AG04449 (cell line): ENCODE results near the gene TMED6.
"Not testable (repeated sequence)": the region's sequence is repeated elsewhere in the genome, so short reads cannot be mapped to it uniquely, and the experiment has no call there.

Experiments used
- CTCF ChIA-PET: fragments of 350-600 bp; formaldehyde crosslinking; extraction: SDS; loops from one replicate; lab custom pipeline; 2021; ENCODE audit warnings: antibody characterized with exemption; lab: Yijun Ruan, JAX
- POLR2A ChIA-PET: fragments of 400-600, 350-600 bp; formaldehyde crosslinking; extraction: SDS; loops from one replicate; lab custom pipeline; 2020; ENCODE audit warnings: antibody characterized with exemption, inconsistent platforms; lab: Yijun Ruan, JAX
- DNase-seq: peaks from one replicate; pipeline ENCODE4 v3.0.0-alpha.2; 2010; ENCODE audit warnings: low read depth, low spot score
- H3K4me3 ChIP-seq: 2 replicates; pipeline ENCODE4 v1.5.1; 2011; ENCODE audit warnings: low read depth, mild to moderate bottlenecking, control low read depth, low read length
- CTCF ChIP-seq: IDR thresholded peaks from one replicate; pipeline ENCODE4 v1.5.1; 2011; ENCODE audit warnings: mild to moderate bottlenecking, moderate library complexity, low read length, control low read depth, inconsistent platforms; ENCODE audit not compliant: insufficient read depth; ENCODE audit errors: missing control alignments

The TMED6 gene

GRCh38 chr16:69298261-69298660 lies 53.3 kb downstream of the TMED6 start:
- TF ChIP-seq CTCF: no peak
- no peak overlapping the region for H3K4me3 ChIP-seq
- CTCF ChIA-PET: interaction anchor here (0.8 kb wide), 1 partner anchor 12 kb away, joined by 3 read pairs; no protein-coding TSS in a partner anchor
- no peak for DNase-seq
- POLR2A ChIA-PET: no interaction called here

GRCh38 chr16:69296771-69297170 lies 54.8 kb downstream of the TMED6 start:
- CTCF ChIA-PET: interaction anchor here (2.4 kb wide), 1 partner anchor 147 kb away, joined by 8 read pairs; no protein-coding TSS in a partner anchor
- DNase-seq, H3K4me3 ChIP-seq, POLR2A ChIA-PET: not testable (repeated sequence)

- no peak overlapping the region for H3K4me3 ChIP-seq
- no peak for DNase-seq
- TF ChIP-seq CTCF: no peak
- ChIA-PET POLR2A (no interaction called here), CTCF (interaction anchor here (2.4 kb wide), 1 partner anchor 144 kb away, joined by 8 read pairs; no protein-coding TSS in a partner anchor)
Observed at GRCh38 chr16:69294051-69294450, 57.5 kb downstream of the TMED6 start.

GRCh38 chr16:69293401-69293800 lies 58.2 kb downstream of the TMED6 start:
- no peak overlapping the region for H3K4me3 ChIP-seq
- POLR2A ChIA-PET: no interaction called here
- no peak for DNase-seq
- TF ChIP-seq CTCF: no peak
- CTCF ChIA-PET: interaction anchor here (1.1 kb wide), 1 partner anchor 143 kb away, joined by 7 read pairs; no protein-coding TSS in a partner anchor
